Measurements from ENCODE around the gene FEV. TPM values are rescaled to one million over a fixed set of nuclear protein-coding genes. Genes with fewer than 3 reads are reported as not detected.

Gene FEV
- polyA plus RNA-seq, 3 donors = not detected

GRCh38 chr2:218954541-218955300 lies 30.3 kb downstream of the FEV start:
- Mint-ChIP-seq H3K9me3 (peaks cover 0 to 12% (median 4%) of the 10 kb centered on the region in 7 donors), H3K4me1 (peaks cover 5% of the 10 kb centered on the region), H3K27me3 (ENCODE audit: low read depth in 3 of 3) (peaks cover 53 to 82% (median 63%) of the 10 kb centered on the region in 3 donors), H3K27ac (no peak overlapping the region), H3K36me3 (no peaks in the 10 kb centered on the region), H3K4me3 (peak overlapping the region in 1 of 2 donors; percentile 47)
- 83% methylated on average over 6 of the region's 8 CpGs for WGBS (ENCODE audit: insufficient coverage)
- peaks cover 0 to 7% of the 10 kb centered on the region in 2 donors for H3K4me1 ChIP-seq (ENCODE audit: control insufficient read depth in 1 of 2, insufficient read depth in 2 of 2, low read length in 2 of 2)
- intact Hi-C loops (cut with micrococcal nuclease) = no loop called here
- H3K4me2 ChIP-seq (replicated peaks; ENCODE audit: extremely low read depth, low read length, poor library complexity, severe bottlenecking) = no peak overlapping the region
- H3K36me3 ChIP-seq (replicated peaks in 1 of 2; ENCODE audit: control insufficient read depth in 1 of 2, insufficient read depth in 2 of 2, low read length in 2 of 2) = no peaks in the 10 kb centered on the region
- no peak for DNase-seq
- H2AFZ ChIP-seq (ENCODE audit: insufficient read depth, low read depth, low read length, poor library complexity, severe bottlenecking) = no peak overlapping the region
- H3K79me2 ChIP-seq (ENCODE audit: insufficient read depth, low read length) = no peaks in the 10 kb centered on the region
- no peak overlapping the region for H3K27ac ChIP-seq (ENCODE audit: low read depth in 1 of 2, low read length in 2 of 2)
- no peaks in the 10 kb centered on the region for H4K20me1 ChIP-seq (ENCODE audit: insufficient read depth, low read length)
- peaks cover 30 to 57% of the 10 kb centered on the region in 2 donors for H3K27me3 ChIP-seq (ENCODE audit: control insufficient read depth in 2 of 2, insufficient read depth in 2 of 2, low read length in 2 of 2)
- H3K9ac ChIP-seq (ENCODE audit: insufficient read depth, low read length, poor library complexity, severe bottlenecking) = no peak overlapping the region
- no peak overlapping the region for H3K4me3 ChIP-seq (replicated peaks in 1 of 3; ENCODE audit: low read depth in 2 of 3, low read length in 3 of 3)
- TF ChIP-seq CTCF (IDR thresholded peaks at IDR 0.05) = no peak
- H3K9me3 ChIP-seq (replicated peaks in 1 of 2; ENCODE audit: control insufficient read depth in 1 of 2, insufficient read depth in 1 of 2, low read length in 2 of 2) = peaks cover 0 to 9% of the 10 kb centered on the region in 2 donors

- Mint-ChIP-seq H3K27me3 (ENCODE audit: low read depth in 3 of 3) (peaks cover 48 to 75% (median 58%) of the 10 kb centered on the region in 3 donors), H3K4me3 (no peak overlapping the region), H3K36me3 (no peaks in the 10 kb centered on the region), H3K4me1 (no peaks in the 10 kb centered on the region), H3K9me3 (peaks cover 0 to 7% (median 0%) of the 10 kb centered on the region in 7 donors), H3K27ac (no peak overlapping the region)
- H3K4me2 ChIP-seq (replicated peaks; ENCODE audit: extremely low read depth, low read length, poor library complexity, severe bottlenecking) = no peak overlapping the region
- no peak for DNase-seq
- H3K79me2 ChIP-seq (ENCODE audit: insufficient read depth, low read length) = no peaks in the 10 kb centered on the region
- H3K27ac ChIP-seq (ENCODE audit: low read depth in 1 of 2, low read length in 2 of 2) = no peak overlapping the region
- no peak for TF ChIP-seq CTCF (IDR thresholded peaks at IDR 0.05)
- H3K9me3 ChIP-seq (replicated peaks in 1 of 2; ENCODE audit: control insufficient read depth in 1 of 2, insufficient read depth in 1 of 2, low read length in 2 of 2) = peaks cover 0 to 3% of the 10 kb centered on the region in 2 donors
- WGBS (ENCODE audit: insufficient coverage) = 71% methylated on average over 18 of the region's 18 CpGs
- intact Hi-C loops (cut with micrococcal nuclease) = no loop called here
- no peak overlapping the region for H3K4me3 ChIP-seq (replicated peaks in 1 of 3; ENCODE audit: low read depth in 2 of 3, low read length in 3 of 3)
- H3K36me3 ChIP-seq (replicated peaks in 1 of 2; ENCODE audit: control insufficient read depth in 1 of 2, insufficient read depth in 2 of 2, low read length in 2 of 2) = no peaks in the 10 kb centered on the region
- no peaks in the 10 kb centered on the region for H4K20me1 ChIP-seq (ENCODE audit: insufficient read depth, low read length)
- H3K9ac ChIP-seq (ENCODE audit: insufficient read depth, low read length, poor library complexity, severe bottlenecking) = no peak overlapping the region
- no peaks in the 10 kb centered on the region for H3K4me1 ChIP-seq (ENCODE audit: control insufficient read depth in 1 of 2, insufficient read depth in 2 of 2, low read length in 2 of 2)
- no peak overlapping the region for H2AFZ ChIP-seq (ENCODE audit: insufficient read depth, low read depth, low read length, poor library complexity, severe bottlenecking)
- peaks cover 21 to 45% of the 10 kb centered on the region in 2 donors for H3K27me3 ChIP-seq (ENCODE audit: control insufficient read depth in 2 of 2, insufficient read depth in 2 of 2, low read length in 2 of 2)
Observed at GRCh38 chr2:218953366-218953954, 31.5 kb downstream of the FEV start.
